SK-N-SH treated with all-trans-retinoic acid at 6 μM for 48 hours (cell line): Measurements from ENCODE around the gene GMPS.

Experiments used
- ATAC-seq: fragments of 200-7000 bp; cut with Tn5 transposase; 3 replicates; pipeline ENCODE4 v1.9.1; 2020; ENCODE audit warnings: mild to moderate bottlenecking, moderate library complexity
- ARNTL ChIP-seq: fragments of 450-650 bp; formaldehyde crosslinking; IDR thresholded peaks from 2 replicates; pipeline ENCODE4 v1.5.0; 2020; ENCODE audit warnings: low read depth, mild to moderate bottlenecking, moderate library complexity, borderline replicate concordance
- BACH2 ChIP-seq: fragments of 250-450 bp; sonication (Bioruptor Pico); IDR thresholded peaks from 2 replicates; pipeline ENCODE4 v1.9.0; 2021; ENCODE audit warnings: mild to moderate bottlenecking, borderline replicate concordance
- CREB5 ChIP-seq: fragments of 250-450 bp; sonication (Bioruptor Pico); IDR thresholded peaks from 2 replicates; pipeline ENCODE4 v1.5.1; 2020; ENCODE audit warnings: low read depth, mild to moderate bottlenecking, moderate library complexity
- CSDC2 ChIP-seq: fragments of 250-450 bp; sonication (Bioruptor Pico); IDR thresholded peaks from 2 replicates; pipeline ENCODE4 v1.5.0; 2020; ENCODE audit warnings: mild to moderate bottlenecking, moderate library complexity
- CSRNP3 ChIP-seq: fragments of 250-450 bp; sonication (Bioruptor Pico); IDR thresholded peaks from 2 replicates; pipeline ENCODE4 v1.5.1; 2021; ENCODE audit warnings: mild to moderate bottlenecking, moderate library complexity
- ESRRG ChIP-seq: fragments of 250-450 bp; sonication (Bioruptor Pico); IDR thresholded peaks from 2 replicates; pipeline ENCODE4 v1.6.1; 2021; ENCODE audit warnings: mild to moderate bottlenecking
- GLIS3 ChIP-seq: fragments of 250-450 bp; sonication (Bioruptor Pico); IDR thresholded peaks from 2 replicates; pipeline ENCODE4 v1.5.0; 2020; ENCODE audit warnings: mild to moderate bottlenecking, moderate library complexity
- ISL1 ChIP-seq: fragments of 250-450 bp; sonication (Bioruptor Pico); IDR thresholded peaks from 2 replicates; pipeline ENCODE4 v2.1.2; 2022; ENCODE audit warnings: mild to moderate bottlenecking, moderate library complexity
- OSR1 ChIP-seq: fragments of 250-450 bp; sonication (Bioruptor Pico); IDR thresholded peaks from 2 replicates; pipeline ENCODE4 v1.8.0; 2022; ENCODE audit warnings: moderate library complexity, mild to moderate bottlenecking, inconsistent platforms
- PATZ1 ChIP-seq: fragments of 250-450 bp; sonication (Bioruptor Pico); IDR thresholded peaks from 2 replicates; pipeline ENCODE4 v1.8.0; 2020; ENCODE audit warnings: mild to moderate bottlenecking, moderate library complexity, borderline replicate concordance
- POU6F1 ChIP-seq: fragments of 250-450 bp; sonication (Bioruptor Pico); IDR thresholded peaks from 2 replicates; pipeline ENCODE4 v1.8.0; 2021; ENCODE audit warnings: low read depth, mild to moderate bottlenecking, moderate library complexity, borderline replicate concordance
- PPARA ChIP-seq: fragments of 250-450 bp; sonication (Bioruptor Pico); IDR thresholded peaks from 2 replicates; pipeline ENCODE4 v1.5.0; 2020; ENCODE audit warnings: mild to moderate bottlenecking, borderline replicate concordance
- RARB ChIP-seq: fragments of 250-450 bp; sonication (Bioruptor Pico); IDR thresholded peaks from 2 replicates; pipeline ENCODE4 v1.8.0; 2021; ENCODE audit warnings: mild to moderate bottlenecking, moderate library complexity
- TCF4 ChIP-seq: fragments of 250-450 bp; sonication (Bioruptor Pico); IDR thresholded peaks from 2 replicates; pipeline ENCODE4 v1.8.0; 2021; ENCODE audit warnings: mild to moderate bottlenecking, moderate library complexity, borderline replicate concordance
- TSHZ2 ChIP-seq: fragments of 250-450 bp; sonication (Bioruptor Pico); IDR thresholded peaks from 2 replicates; pipeline ENCODE4 v1.5.0; 2020; ENCODE audit warnings: mild to moderate bottlenecking, moderate library complexity
- ZC3H10 ChIP-seq: fragments of 250-450 bp; sonication (Bioruptor Pico); IDR thresholded peaks from 2 replicates; pipeline ENCODE4 v1.5.1; 2021; ENCODE audit warnings: mild to moderate bottlenecking, moderate library complexity
- ZFP3 ChIP-seq: fragments of 250-450 bp; sonication (Bioruptor Pico); IDR thresholded peaks from 2 replicates; pipeline ENCODE4 v1.5.0; 2020; ENCODE audit warnings: mild to moderate bottlenecking, moderate library complexity
- ZFP30 ChIP-seq: fragments of 450-650 bp; formaldehyde crosslinking; IDR thresholded peaks from 2 replicates; pipeline ENCODE4 v1.5.0; 2022; ENCODE audit warnings: mild to moderate bottlenecking, moderate library complexity
- ZNF565 ChIP-seq: fragments of 450-650 bp; formaldehyde crosslinking; conservative IDR thresholded peaks from 2 replicates; pipeline ENCODE4 v1.5.0; 2020; ENCODE audit warnings: low read depth, mild to moderate bottlenecking, moderate library complexity
- ZNF70 ChIP-seq: fragments of 450-650 bp; formaldehyde crosslinking; IDR thresholded peaks from 2 replicates; pipeline ENCODE4 v1.5.0; 2020; ENCODE audit warnings: mild to moderate bottlenecking, moderate library complexity
- ZNF8 ChIP-seq: fragments of 450-650 bp; formaldehyde crosslinking; IDR thresholded peaks from 2 replicates; pipeline ENCODE4 v1.5.0; 2020; ENCODE audit warnings: mild to moderate bottlenecking, moderate library complexity

Gene GMPS

GRCh38 chr3:155946178-155946577 is 75.7 kb downstream of the GMPS start:
- peak; percentile 89 for ATAC-seq
- TF ChIP-seq CREB5 (CRISPR knock-in tag) (no peak), ZNF70 (CRISPR knock-in tag) (no peak), OSR1 (no peak), ISL1 (CRISPR knock-in tag) (no peak)

GRCh38 chr3:155948476-155948875 is 78.0 kb downstream of the GMPS start:
- ATAC-seq, result no peak
- TF ChIP-seq CSDC2, result no peak
- TF ChIP-seq TSHZ2, result no peak
- no peak for TF ChIP-seq ZFP30 (CRISPR knock-in tag)
- no peak for TF ChIP-seq GLIS3 (CRISPR knock-in tag)
- TF ChIP-seq CSRNP3, result no peak
- no peak for TF ChIP-seq ZNF8 (CRISPR knock-in tag)
- no peak for TF ChIP-seq POU6F1
- no peak for TF ChIP-seq ZC3H10 (CRISPR knock-in tag)
- TF ChIP-seq CREB5 (CRISPR knock-in tag), result no peak
- no peak for TF ChIP-seq OSR1
- no peak for TF ChIP-seq ZFP3
- TF ChIP-seq BACH2, result no peak
- TF ChIP-seq PPARA (CRISPR knock-in tag), result no peak
- no peak for TF ChIP-seq RARB

GRCh38 chr3:155949453-155950217 is 79.2 kb downstream of the GMPS start:
- ATAC-seq, result no peak
- TF ChIP-seq ARNTL (CRISPR knock-in tag) (no peak), ZNF70 (CRISPR knock-in tag) (no peak), ZNF565 (CRISPR knock-in tag) (no peak), TCF4 (CRISPR knock-in tag) (no peak)

- ATAC-seq, result no peak
- TF ChIP-seq ZFP3 (no peak), ZNF8 (CRISPR knock-in tag) (no peak), GLIS3 (CRISPR knock-in tag) (no peak), ZNF70 (CRISPR knock-in tag) (no peak), PPARA (CRISPR knock-in tag) (no peak), CSRNP3 (no peak), TCF4 (CRISPR knock-in tag) (no peak), ESRRG (no peak), PATZ1 (CRISPR knock-in tag) (no peak), ISL1 (CRISPR knock-in tag) (no peak), RARB (no peak)
These were observed 86.3 kb downstream of the GMPS start for GRCh38 chr3:155956508-155957411.
